Esophagus squamous epithelium (tissue), 4 donors: Measurements from ENCODE around the gene CCND1.

Experiments
- CTCF ChIP-seq, 6 experiments: fragments of 450-650 bp in 4 of 6; fragments of 200-600 bp in 2 of 6; sonication (generic) in 2 of 6; IDR thresholded peaks; one replicate each; pipeline ENCODE4 v1.5.1; 2016 to 2019; ENCODE audit warnings: antibody characterized with exemption in 6 of 6, mild to moderate bottlenecking in 4 of 6, moderate library complexity in 4 of 6
- POLR2A ChIP-seq, 4 donors: fragments of 450-650 bp; IDR thresholded peaks; one replicate each; pipeline ENCODE4 v1.6.1; 2017; ENCODE audit warnings: antibody characterized with exemption in 4 of 4, mild to moderate bottlenecking in 4 of 4, moderate library complexity in 3 of 4

GRCh38 chr11:69691463-69691862 lies 50.5 kb downstream of the CCND1 start:
- TF ChIP-seq CTCF (IDR thresholded peaks at IDR 0.05) (no peak), POLR2A (IDR thresholded peaks at IDR 0.05) (no peak)
